HEK293T (cell line): Measurements from ENCODE around the gene PRKD2.

ENCODE experiments used
- ARNT ChIP-seq: fragments of 450-650 bp; IDR thresholded peaks from 2 replicates; pipeline ENCODE4 v1.6.1; 2017; ENCODE audit warnings: mild to moderate bottlenecking
- BHLHE40 ChIP-seq: fragments of 450-650 bp; IDR thresholded peaks from 2 replicates; pipeline ENCODE4 v1.6.1; 2016; ENCODE audit warnings: mild to moderate bottlenecking, moderate library complexity, borderline replicate concordance
- ELF4 ChIP-seq: fragments of 450-650 bp; IDR thresholded peaks from 2 replicates; pipeline ENCODE4 v1.6.1; 2017; ENCODE audit warnings: antibody characterized with exemption
- FOXA1 ChIP-seq: fragments of 450-650 bp; IDR thresholded peaks from 2 replicates; pipeline ENCODE4 v1.6.1; 2016; ENCODE audit warnings: mild to moderate bottlenecking
- FOXK2 ChIP-seq: fragments of 450-650 bp; IDR thresholded peaks from 2 replicates; pipeline ENCODE4 v1.6.1; 2016; ENCODE audit warnings: mild to moderate bottlenecking
- FOXM1 ChIP-seq: fragments of 450-650 bp; IDR thresholded peaks from 2 replicates; pipeline ENCODE4 v1.6.1; 2017; ENCODE audit warnings: mild to moderate bottlenecking, borderline replicate concordance
- L3MBTL2 ChIP-seq: fragments of 450-650 bp; conservative IDR thresholded peaks from 2 replicates; pipeline ENCODE4 v1.6.1; 2016; ENCODE audit warnings: mild to moderate bottlenecking
- SP1 ChIP-seq: fragments of 450-650 bp; IDR thresholded peaks from 2 replicates; pipeline ENCODE4 v1.6.1; 2017
- SUZ12 ChIP-seq: fragments of 450-650 bp; IDR thresholded peaks from 2 replicates; pipeline ENCODE4 v1.6.1; 2016; ENCODE audit warnings: mild to moderate bottlenecking
- TF ChIP-seq, protein P1 (sequence below): fragments of 450-650 bp; IDR thresholded peaks from 2 replicates; pipeline ENCODE4 v1.6.1; 2016

DNA sequence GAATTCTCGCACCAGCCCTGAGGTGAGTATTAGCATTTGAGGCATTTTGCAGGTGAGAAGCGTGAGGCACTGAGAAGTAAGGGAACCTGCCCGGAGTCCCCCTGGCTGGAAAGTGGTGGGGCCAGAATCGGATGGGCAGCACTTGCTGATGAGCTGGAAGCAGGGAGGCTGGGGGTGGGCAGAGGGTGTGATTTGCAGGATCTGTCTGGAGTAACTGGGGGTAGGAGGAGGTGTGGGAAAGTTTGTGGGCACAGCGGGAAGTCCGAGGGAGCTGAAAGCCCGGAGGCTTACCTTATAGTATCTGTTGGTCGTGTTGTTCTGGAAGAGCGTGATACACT is 20.1 kb downstream of the PRKD2 start:
- TF ChIP-seq, protein P1, sequence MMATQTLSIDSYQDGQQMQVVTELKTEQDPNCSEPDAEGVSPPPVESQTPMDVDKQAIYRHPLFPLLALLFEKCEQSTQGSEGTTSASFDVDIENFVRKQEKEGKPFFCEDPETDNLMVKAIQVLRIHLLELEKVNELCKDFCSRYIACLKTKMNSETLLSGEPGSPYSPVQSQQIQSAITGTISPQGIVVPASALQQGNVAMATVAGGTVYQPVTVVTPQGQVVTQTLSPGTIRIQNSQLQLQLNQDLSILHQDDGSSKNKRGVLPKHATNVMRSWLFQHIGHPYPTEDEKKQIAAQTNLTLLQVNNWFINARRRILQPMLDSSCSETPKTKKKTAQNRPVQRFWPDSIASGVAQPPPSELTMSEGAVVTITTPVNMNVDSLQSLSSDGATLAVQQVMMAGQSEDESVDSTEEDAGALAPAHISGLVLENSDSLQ, result no peak
- TF ChIP-seq ELF4, result no peak
- no peak for TF ChIP-seq FOXM1
- no peak for TF ChIP-seq BHLHE40
- TF ChIP-seq FOXA1, result no peak
- no peak for TF ChIP-seq FOXK2
- TF ChIP-seq SP1, result no peak
- TF ChIP-seq L3MBTL2, result no peak
- no peak for TF ChIP-seq ARNT
- no peak for TF ChIP-seq SUZ12
